ENCODE data around the gene CUL9.

The CUL9 gene

DNA sequence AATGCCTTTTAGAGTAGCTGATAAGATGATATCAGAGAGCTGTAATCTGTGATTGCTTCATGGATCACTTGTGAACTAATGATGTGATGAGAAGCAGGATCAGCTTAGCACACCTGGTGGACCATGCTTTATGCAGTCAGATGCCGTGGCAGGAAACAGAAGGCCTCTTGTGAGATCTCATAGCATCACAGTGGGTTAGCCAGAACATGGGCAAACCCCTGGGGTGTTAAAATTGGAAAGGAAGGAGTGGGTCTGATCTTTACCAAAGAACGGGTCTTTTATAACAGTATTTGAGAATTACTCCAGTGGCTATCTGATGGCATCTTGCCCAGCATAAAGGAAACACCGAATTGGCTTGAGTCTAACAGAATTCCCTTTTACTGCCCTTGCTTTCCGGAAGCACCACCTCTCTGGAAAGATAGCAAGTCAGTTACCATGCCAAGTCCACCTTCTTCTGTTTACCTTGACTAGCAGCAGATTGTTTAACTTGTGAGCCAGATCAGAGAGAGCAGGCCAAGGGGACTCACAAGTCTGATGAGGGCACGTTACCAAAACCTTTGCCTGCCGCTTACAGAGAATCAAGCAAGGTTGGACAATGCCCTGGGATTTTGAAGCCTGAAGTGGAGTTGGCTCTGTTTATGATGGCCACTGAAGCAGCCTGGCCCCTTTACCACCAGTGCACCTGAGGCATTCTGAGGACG is 31.8 kb upstream of the CUL9 start:
- no peak for DNase-seq (ENCODE audit: low read depth in 1 of 2, low spot score in 1 of 2)
- TF ChIP-seq, protein P1, sequence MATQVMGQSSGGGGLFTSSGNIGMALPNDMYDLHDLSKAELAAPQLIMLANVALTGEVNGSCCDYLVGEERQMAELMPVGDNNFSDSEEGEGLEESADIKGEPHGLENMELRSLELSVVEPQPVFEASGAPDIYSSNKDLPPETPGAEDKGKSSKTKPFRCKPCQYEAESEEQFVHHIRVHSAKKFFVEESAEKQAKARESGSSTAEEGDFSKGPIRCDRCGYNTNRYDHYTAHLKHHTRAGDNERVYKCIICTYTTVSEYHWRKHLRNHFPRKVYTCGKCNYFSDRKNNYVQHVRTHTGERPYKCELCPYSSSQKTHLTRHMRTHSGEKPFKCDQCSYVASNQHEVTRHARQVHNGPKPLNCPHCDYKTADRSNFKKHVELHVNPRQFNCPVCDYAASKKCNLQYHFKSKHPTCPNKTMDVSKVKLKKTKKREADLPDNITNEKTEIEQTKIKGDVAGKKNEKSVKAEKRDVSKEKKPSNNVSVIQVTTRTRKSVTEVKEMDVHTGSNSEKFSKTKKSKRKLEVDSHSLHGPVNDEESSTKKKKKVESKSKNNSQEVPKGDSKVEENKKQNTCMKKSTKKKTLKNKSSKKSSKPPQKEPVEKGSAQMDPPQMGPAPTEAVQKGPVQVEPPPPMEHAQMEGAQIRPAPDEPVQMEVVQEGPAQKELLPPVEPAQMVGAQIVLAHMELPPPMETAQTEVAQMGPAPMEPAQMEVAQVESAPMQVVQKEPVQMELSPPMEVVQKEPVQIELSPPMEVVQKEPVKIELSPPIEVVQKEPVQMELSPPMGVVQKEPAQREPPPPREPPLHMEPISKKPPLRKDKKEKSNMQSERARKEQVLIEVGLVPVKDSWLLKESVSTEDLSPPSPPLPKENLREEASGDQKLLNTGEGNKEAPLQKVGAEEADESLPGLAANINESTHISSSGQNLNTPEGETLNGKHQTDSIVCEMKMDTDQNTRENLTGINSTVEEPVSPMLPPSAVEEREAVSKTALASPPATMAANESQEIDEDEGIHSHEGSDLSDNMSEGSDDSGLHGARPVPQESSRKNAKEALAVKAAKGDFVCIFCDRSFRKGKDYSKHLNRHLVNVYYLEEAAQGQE (IDR thresholded peaks at IDR 0.05; ENCODE audit: insufficient replicate concordance, low read depth), result no peak
- TF ChIP-seq, protein P2, sequence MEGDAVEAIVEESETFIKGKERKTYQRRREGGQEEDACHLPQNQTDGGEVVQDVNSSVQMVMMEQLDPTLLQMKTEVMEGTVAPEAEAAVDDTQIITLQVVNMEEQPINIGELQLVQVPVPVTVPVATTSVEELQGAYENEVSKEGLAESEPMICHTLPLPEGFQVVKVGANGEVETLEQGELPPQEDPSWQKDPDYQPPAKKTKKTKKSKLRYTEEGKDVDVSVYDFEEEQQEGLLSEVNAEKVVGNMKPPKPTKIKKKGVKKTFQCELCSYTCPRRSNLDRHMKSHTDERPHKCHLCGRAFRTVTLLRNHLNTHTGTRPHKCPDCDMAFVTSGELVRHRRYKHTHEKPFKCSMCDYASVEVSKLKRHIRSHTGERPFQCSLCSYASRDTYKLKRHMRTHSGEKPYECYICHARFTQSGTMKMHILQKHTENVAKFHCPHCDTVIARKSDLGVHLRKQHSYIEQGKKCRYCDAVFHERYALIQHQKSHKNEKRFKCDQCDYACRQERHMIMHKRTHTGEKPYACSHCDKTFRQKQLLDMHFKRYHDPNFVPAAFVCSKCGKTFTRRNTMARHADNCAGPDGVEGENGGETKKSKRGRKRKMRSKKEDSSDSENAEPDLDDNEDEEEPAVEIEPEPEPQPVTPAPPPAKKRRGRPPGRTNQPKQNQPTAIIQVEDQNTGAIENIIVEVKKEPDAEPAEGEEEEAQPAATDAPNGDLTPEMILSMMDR (IDR thresholded peaks at IDR 0.05; ENCODE audit: insufficient read depth, low read length), result no peak
- TF ChIP-seq SPI1 (IDR thresholded peaks at IDR 0.05; ENCODE audit: borderline replicate concordance, low read depth) (no peak), GABPA (IDR thresholded peaks at IDR 0.05; ENCODE audit: low read depth) (no peak)
- H3K27me3 ChIP-seq (ENCODE audit: insufficient read depth, poor library complexity, severe bottlenecking), result no peaks in the 10 kb centered on the region
- H3K4me3 ChIP-seq (replicated peaks; ENCODE audit: insufficient read depth, low read length), result no peak overlapping the region
- H3K27ac ChIP-seq (replicated peaks), result no peak overlapping the region

DNA sequence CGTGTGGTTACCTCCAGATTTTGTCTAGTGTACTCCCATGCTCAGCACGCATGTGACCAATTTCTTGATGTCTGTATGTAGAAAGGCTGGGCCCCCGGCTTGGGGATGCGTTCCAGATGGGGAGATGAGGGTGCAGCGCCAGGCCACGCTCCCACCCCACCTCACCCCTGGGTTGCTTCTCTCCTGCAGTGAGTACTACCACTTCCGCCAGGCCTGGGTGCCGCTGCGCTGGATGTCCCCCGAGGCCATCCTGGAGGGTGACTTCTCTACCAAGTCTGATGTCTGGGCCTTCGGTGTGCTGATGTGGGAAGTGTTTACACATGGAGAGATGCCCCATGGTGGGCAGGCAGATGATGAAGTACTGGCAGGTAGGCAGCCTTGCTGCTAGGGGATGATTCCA is 22.4 kb upstream of the CUL9 start:
- no peak overlapping the region for H3K27ac ChIP-seq (replicated peaks)
- TF ChIP-seq, protein P2 (IDR thresholded peaks at IDR 0.05; ENCODE audit: insufficient read depth, low read length), result no peak
- TF ChIP-seq POLR2AphosphoS5 (IDR thresholded peaks at IDR 0.05; ENCODE audit: low read depth) (no peak), GABPA (IDR thresholded peaks at IDR 0.05; ENCODE audit: low read depth) (no peak), SPI1 (IDR thresholded peaks at IDR 0.05; ENCODE audit: borderline replicate concordance, low read depth) (no peak)
- TF ChIP-seq, protein P1 (IDR thresholded peaks at IDR 0.05; ENCODE audit: insufficient replicate concordance, low read depth), result no peak
- no peak overlapping the region for H3K4me3 ChIP-seq (replicated peaks; ENCODE audit: insufficient read depth, low read length)
- DNase-seq (ENCODE audit: low read depth in 1 of 2, low spot score in 1 of 2), result no peak
- H3K27me3 ChIP-seq (ENCODE audit: insufficient read depth, poor library complexity, severe bottlenecking), result no peaks in the 10 kb centered on the region

DNA sequence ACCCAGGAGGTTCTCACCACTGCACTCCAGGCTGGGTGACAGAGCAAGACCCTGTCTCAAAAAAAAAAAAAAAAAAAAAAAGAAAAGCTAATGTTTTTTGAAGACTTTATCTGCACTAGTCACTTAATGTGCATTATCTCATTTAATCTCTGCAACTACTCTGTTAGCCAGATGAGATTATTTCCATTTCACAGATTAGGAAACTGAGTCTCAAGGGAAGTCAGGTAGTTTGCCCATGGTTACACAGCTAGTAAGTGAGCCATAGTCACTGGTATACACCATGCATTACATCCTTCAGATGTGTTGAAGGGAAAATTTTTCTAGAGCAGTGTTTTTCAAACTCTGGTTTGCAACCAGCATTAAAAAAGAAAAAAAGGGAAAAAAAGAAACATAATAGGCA is 18.1 kb upstream of the CUL9 start:
- Histone ChIP-seq H3K27me3 (ENCODE audit: insufficient read depth, poor library complexity, severe bottlenecking) (no peaks in the 10 kb centered on the region), H3K27ac (replicated peaks) (no peak overlapping the region), H3K4me3 (replicated peaks; ENCODE audit: insufficient read depth, low read length) (no peak overlapping the region)
- TF ChIP-seq, protein P1 (IDR thresholded peaks at IDR 0.05; ENCODE audit: insufficient replicate concordance, low read depth), result no peak
- TF ChIP-seq SPI1 (IDR thresholded peaks at IDR 0.05; ENCODE audit: borderline replicate concordance, low read depth) (no peak), GABPA (IDR thresholded peaks at IDR 0.05; ENCODE audit: low read depth) (no peak), POLR2AphosphoS5 (IDR thresholded peaks at IDR 0.05; ENCODE audit: low read depth) (no peak)
- TF ChIP-seq, protein P2 (IDR thresholded peaks at IDR 0.05; ENCODE audit: insufficient read depth, low read length), result no peak
- DNase-seq (ENCODE audit: low read depth in 1 of 2, low spot score in 1 of 2), result no peak

Data from HL-60 (cell line).